Naive thymus-derived CD8-positive, alpha-beta T cell (primary cell): Measurements from ENCODE around the gene TBL1X. TPM values are rescaled to one million over a fixed set of nuclear protein-coding genes. Genes with fewer than 3 reads are reported as not detected.
"Not testable (repeated sequence)": the region's sequence is repeated elsewhere in the genome, so short reads cannot be mapped to it uniquely, and the experiment has no call there.

Experiments used
- ATAC-seq, 2 donors: fragments of 150-1000 bp; cut with Tn5 transposase in 1 of 2; sonication (Bioruptor Pico), chemical (Tn5 transposase) in 1 of 2; 1 replicate in 1 of 2; 2 replicates in 1 of 2; pipeline ENCODE4 v1.10.0; 2021; ENCODE audit warnings: mild to moderate bottlenecking in 2 of 2, moderate library complexity in 2 of 2
- POLR2A ChIA-PET: fragments of 350-600 bp; sonication (Branson Sonifier 250); formaldehyde crosslinking; loops from one replicate; lab custom pipeline; 2021; ENCODE audit warnings: antibody characterized with exemption; lab: Charles Lee
- DNase-seq, 10 donors: peaks; one replicate each; pipeline versions ENCODE4 v3.0.0 to v3.0.0-alpha.2; 2020 to 2022
- H3K27ac Mint-ChIP-seq, 10 donors: one replicate each; pipeline ENCODE4 v1.8.0; 2020 to 2022; ENCODE audit warnings: mild to moderate bottlenecking in 10 of 10, mixed read lengths in 10 of 10, moderate library complexity in 4 of 10, inconsistent platforms in 1 of 10
- H3K27me3 Mint-ChIP-seq, 5 donors: one replicate each; pipeline ENCODE4 v1.8.0; 2021 to 2022; ENCODE audit warnings: mixed read lengths in 5 of 5
- H3K36me3 Mint-ChIP-seq, 3 donors: one replicate each; pipeline ENCODE4 v1.8.0; 2020 to 2022; ENCODE audit warnings: mixed read lengths in 3 of 3, mild to moderate bottlenecking in 2 of 3, inconsistent platforms in 1 of 3
- H3K4me1 Mint-ChIP-seq, 4 donors: one replicate each; pipeline ENCODE4 v1.8.0; 2021 to 2022; ENCODE audit warnings: mixed read lengths in 4 of 4
- H3K4me3 Mint-ChIP-seq, 10 donors: one replicate each; pipeline ENCODE4 v1.8.0; 2020 to 2022; ENCODE audit warnings: mild to moderate bottlenecking in 10 of 10, mixed read lengths in 10 of 10, moderate library complexity in 6 of 10, inconsistent platforms in 1 of 10
- H3K9me3 Mint-ChIP-seq, 9 donors: one replicate each; pipeline ENCODE4 v1.8.0; 2020 to 2022; ENCODE audit warnings: mixed read lengths in 9 of 9, mild to moderate bottlenecking in 3 of 9, inconsistent platforms in 1 of 9, moderate library complexity in 1 of 9
- polyA plus RNA-seq, 3 donors: library from polyadenylated mRNA; unstranded; fragments of 300-500 nt; fragmentation: Illumina TruSeq; gene quantifications; one replicate each; pipeline ENCODE4 v1.2.3, GENCODE V29; 2021
- total RNA-seq, 8 experiments: library from RNA in 2 of 8; stranded (reverse) in 2 of 8; gene quantifications; one replicate each; pipeline ENCODE4 v1.2.3 and lab custom pipeline; 2021 to 2026

Gene TBL1X
- total and polyA plus RNA-seq, 5 experiments from 2014 or later, result 14.6 to 49.5 (median 23.4) TPM

DNA sequence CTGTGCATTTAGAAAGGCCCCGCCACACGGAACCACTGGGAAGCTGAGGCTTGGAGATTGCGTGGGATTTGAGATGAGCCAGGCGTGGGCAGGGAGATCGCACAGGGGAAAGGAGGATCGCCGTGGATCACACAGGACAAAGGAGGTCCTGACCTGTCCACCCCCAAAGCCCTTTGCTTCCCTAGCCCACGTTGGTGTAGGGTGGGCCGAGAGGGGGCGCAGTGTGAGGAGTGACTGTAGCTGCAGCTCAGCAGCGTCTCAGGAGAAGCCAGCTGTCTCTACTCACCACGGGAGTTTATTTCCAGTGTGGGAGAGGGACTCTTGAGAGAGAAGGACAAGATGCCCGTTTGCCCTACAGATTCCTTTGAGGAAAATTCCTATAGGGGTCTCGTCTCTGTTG, 62.1 kb downstream of the TBL1X start:
- no peaks in the 10 kb centered on the region for H3K9me3 Mint-ChIP-seq
- DNase-seq (no peak), ATAC-seq (no peak)
- H3K27me3 Mint-ChIP-seq, result no peaks in the 10 kb centered on the region
- H3K36me3 Mint-ChIP-seq, result no peaks in the 10 kb centered on the region
- H3K4me1 Mint-ChIP-seq, result peaks cover 18 to 62% (median 46%) of the 10 kb centered on the region in 4 donors
- POLR2A ChIA-PET, result no interaction called here
- H3K4me3 Mint-ChIP-seq, result no peak overlapping the region
- H3K27ac Mint-ChIP-seq, result peak overlapping the region in 1 of 10 donors; percentile 82

DNA sequence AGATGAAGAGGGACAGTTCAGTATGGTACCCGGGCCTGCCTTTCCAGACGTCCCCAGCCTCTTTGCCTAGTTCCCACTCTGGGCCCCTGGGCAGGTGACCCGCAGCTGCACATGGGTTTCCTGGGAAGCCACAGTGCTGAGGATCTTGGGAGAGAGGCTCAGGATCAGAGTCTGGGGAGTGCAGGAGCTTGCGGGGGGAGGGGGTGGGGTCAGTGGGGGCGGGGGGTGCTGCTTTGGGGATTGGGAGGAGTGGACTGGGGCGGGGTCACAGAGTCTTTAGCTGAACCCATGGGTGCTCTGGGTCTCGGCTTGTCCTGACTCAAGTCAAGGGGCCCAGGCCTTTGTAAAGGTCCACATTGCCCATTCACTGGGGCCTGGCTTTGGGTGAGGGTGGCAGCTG, 63.6 kb downstream of the TBL1X start:
- H3K36me3 Mint-ChIP-seq, result no peaks in the 10 kb centered on the region
- no peak overlapping the region for H3K4me3 Mint-ChIP-seq
- no peak for ATAC-seq
- peaks cover 0 to 2% (median 0%) of the 10 kb centered on the region in 9 donors for H3K9me3 Mint-ChIP-seq
- no peak for DNase-seq
- POLR2A ChIA-PET, result interaction anchor here (1.3 kb wide), 1 partner anchor 39 kb away, joined by 3 read pairs; no protein-coding TSS in a partner anchor
- H3K4me1 Mint-ChIP-seq, result peaks cover 14 to 60% (median 54%) of the 10 kb centered on the region in 4 donors
- no peak overlapping the region for H3K27ac Mint-ChIP-seq
- H3K27me3 Mint-ChIP-seq, result no peaks in the 10 kb centered on the region

DNA sequence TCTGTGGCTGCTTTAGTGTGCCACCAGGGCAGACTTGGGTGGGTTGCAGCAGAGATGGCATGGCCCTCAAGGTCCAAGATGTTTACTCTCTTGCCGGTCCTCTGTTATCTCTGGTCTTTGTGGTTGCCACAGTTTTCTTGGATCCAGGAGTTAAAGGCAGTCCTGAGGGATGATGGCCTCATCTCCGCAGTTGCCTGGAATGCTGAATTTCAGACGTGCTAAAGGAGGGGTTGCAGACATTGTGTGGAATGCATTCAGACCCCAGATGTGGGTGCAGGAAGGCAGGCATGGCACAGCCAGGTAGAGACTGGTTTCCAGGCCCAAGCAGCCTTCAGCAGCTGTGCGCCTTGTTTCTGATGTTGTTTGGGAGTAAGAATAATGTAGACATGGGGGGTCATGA, 64.4 kb downstream of the TBL1X start:
- POLR2A ChIA-PET, result interaction anchor here (1.3 kb wide), 1 partner anchor 38 kb away, joined by 3 read pairs; no protein-coding TSS in a partner anchor
- DNase-seq (no peak), ATAC-seq (no peak)
- Mint-ChIP-seq H3K27ac (peak overlapping the region in 1 of 10 donors; percentile 15), H3K36me3 (no peaks in the 10 kb centered on the region), H3K4me3 (peak overlapping the region in 2 of 10 donors; percentile 46 to 60), H3K9me3 (peaks cover 0 to 2% (median 0%) of the 10 kb centered on the region in 9 donors), H3K27me3 (no peaks in the 10 kb centered on the region), H3K4me1 (peaks cover 14 to 63% (median 59%) of the 10 kb centered on the region in 4 donors)

DNA sequence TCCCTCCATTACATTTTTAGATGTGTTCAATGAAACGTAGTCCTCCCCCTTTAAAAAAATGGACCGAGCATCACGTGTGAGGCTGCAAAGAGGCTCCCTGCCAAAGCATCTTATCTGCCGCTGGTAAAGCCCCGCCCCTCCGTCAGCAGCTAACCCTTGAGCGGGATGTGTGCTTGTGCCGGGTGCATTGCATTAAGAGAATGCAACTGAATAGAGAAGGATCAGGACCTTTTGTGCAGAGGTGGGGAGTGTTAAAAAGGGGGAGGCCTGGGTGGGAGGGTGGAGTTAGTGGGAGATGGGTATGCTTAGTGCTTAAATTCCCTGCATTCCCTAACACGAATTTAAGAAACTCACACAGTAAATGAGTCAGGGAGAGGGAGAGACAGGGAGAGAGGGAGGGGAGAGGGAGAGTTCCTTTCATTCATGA, 66.0 kb downstream of the TBL1X start:
- H3K4me1 Mint-ChIP-seq, result peaks cover 8 to 61% (median 58%) of the 10 kb centered on the region in 4 donors

DNA sequence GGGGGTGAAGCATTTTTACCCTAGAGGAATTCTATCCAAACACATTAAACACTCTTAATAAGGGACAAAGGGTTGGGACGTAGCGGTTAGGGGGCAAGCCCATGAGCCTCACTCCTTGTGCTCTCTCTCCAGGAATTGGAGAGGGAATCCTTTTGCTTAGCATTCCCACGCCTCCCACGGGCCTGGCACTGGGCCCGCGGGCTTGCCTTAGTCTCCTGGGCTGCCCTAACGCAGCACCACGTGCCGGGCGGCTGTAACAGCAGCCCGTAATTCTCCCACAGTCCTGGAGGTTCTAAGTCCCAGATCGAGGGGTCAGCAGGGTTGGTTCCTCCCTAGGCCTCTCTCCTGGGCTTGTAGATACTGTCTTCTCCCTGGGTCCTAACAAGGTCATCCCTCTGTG, 67.5 kb downstream of the TBL1X start:
- no peak overlapping the region for H3K4me3 Mint-ChIP-seq
- H3K27me3 Mint-ChIP-seq, result no peaks in the 10 kb centered on the region
- peaks cover under 1 to 9% (median 3%) of the 10 kb centered on the region in 3 donors for H3K36me3 Mint-ChIP-seq
- peak overlapping the region in 1 of 10 donors; percentile 14 for H3K27ac Mint-ChIP-seq
- POLR2A ChIA-PET, result no interaction called here
- no peak for DNase-seq
- peaks cover 6 to 55% (median 55%) of the 10 kb centered on the region in 4 donors for H3K4me1 Mint-ChIP-seq
- H3K9me3 Mint-ChIP-seq, result peaks cover 0 to 2% (median 0%) of the 10 kb centered on the region in 9 donors
- no peak for ATAC-seq

More for the DNA sequence above, 66.0 kb downstream of the TBL1X start:
- ATAC-seq (peak; percentile 89 to 94), DNase-seq (peak; percentile 24 to 70 (median 41))
- H3K9me3 Mint-ChIP-seq, result peaks cover 0 to 2% (median 0%) of the 10 kb centered on the region in 9 donors
- peak overlapping the region in 7 of 10 donors; percentile 8 to 90 (median 74) for H3K27ac Mint-ChIP-seq
- peak overlapping the region; percentile 54 to 85 (median 78) for H3K4me3 Mint-ChIP-seq
- H3K27me3 Mint-ChIP-seq, result no peaks in the 10 kb centered on the region
- POLR2A ChIA-PET, result interaction anchor here (0.6 kb wide), 1 partner anchor 185 kb away, joined by 4 read pairs; no protein-coding TSS in a partner anchor
- no peaks in the 10 kb centered on the region for H3K36me3 Mint-ChIP-seq

DNA sequence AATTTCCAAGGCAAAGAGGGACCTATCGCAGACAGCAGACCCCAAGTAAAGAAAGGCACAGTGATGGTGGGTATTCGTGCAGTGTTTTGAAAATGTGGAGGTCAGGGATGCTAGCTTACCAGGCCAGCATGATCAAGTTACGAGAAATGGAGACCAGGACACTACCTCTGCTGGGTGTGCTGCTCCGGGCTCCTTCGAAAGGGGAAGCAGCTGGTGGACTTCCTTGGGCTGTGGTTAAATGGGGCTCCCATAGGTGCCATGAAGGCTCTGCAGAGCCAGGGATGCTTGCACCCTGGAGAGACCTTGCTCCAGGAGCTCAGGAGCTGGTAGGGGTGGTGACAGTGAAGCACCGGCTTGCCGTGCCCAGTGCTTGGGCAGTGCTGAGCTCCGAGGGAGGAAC, 68.8 kb downstream of the TBL1X start:
- ATAC-seq, result no peak
- Mint-ChIP-seq H3K4me1 (peaks cover 12 to 63% (median 56%) of the 10 kb centered on the region in 4 donors), H3K27ac (peak overlapping the region in 4 of 10 donors; percentile 12 to 64 (median 59)), H3K9me3 (peaks cover 0 to 2% (median 0%) of the 10 kb centered on the region in 9 donors), H3K36me3 (peaks cover 3 to 10% (median 4%) of the 10 kb centered on the region in 3 donors), H3K27me3 (no peaks in the 10 kb centered on the region), H3K4me3 (no peak overlapping the region)
- POLR2A ChIA-PET, result no interaction called here
- no peak for DNase-seq

DNA sequence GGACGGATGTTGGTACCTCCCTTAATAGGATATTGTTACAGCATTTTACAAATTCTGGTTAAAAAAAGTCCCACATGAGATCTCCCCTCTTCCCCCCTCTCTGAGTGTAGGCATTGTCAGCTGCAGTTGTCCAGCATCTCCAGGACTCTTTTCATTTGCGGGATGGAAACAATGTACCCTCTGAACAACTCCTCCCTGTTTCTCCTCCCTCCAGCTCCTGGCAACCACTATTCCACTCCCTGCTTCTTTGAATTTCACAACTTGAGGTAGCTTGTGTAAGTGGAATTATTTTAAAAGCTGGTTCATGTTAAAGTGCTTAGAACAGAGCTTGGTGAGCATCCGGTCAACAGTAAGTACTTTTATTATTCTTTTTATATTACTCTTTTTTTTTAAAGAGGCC, 69.8 kb downstream of the TBL1X start:
- POLR2A ChIA-PET, result no interaction called here
- Mint-ChIP-seq H3K27me3 (no peaks in the 10 kb centered on the region), H3K4me1 (peaks cover 19 to 66% (median 61%) of the 10 kb centered on the region in 4 donors), H3K9me3 (peaks cover 0 to 2% (median 0%) of the 10 kb centered on the region in 9 donors), H3K36me3 (peaks cover 3 to 10% (median 4%) of the 10 kb centered on the region in 3 donors), H3K4me3 (peak overlapping the region in 2 of 10 donors; percentile 17 to 47), H3K27ac (peak overlapping the region in 4 of 10 donors; percentile 52 to 66 (median 54))
- ATAC-seq (no peak), DNase-seq (no peak)

DNA sequence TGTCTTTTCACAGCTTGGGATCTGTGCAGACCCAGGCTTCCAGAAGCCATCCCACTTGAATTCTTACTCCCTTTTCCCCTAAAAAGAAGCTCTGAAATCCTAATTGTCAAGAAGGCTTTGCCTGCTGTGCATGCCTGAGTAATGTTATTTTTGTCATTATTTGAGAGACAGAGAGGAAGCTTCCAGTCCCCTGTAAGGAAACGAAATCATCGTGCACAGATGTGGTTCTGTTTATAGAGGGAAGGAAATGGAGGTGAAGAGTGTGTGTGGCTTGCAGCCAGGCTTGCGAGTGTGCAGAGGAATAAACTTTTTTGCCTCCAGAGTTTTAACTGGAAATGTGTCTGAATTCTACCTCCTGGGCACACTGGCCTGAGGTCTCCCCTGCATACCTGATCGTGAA, 70.2 kb downstream of the TBL1X start:
- peaks cover 20 to 70% (median 59%) of the 10 kb centered on the region in 4 donors for H3K4me1 Mint-ChIP-seq
- peaks cover 0 to 2% (median 0%) of the 10 kb centered on the region in 9 donors for H3K9me3 Mint-ChIP-seq
- H3K4me3 Mint-ChIP-seq, result peak overlapping the region in 6 of 10 donors; percentile 4 to 49 (median 34)
- DNase-seq, result peak in 2 of 10 donors; percentile 9 to 22
- peak overlapping the region in 4 of 10 donors; percentile 36 to 66 (median 44) for H3K27ac Mint-ChIP-seq
- no peaks in the 10 kb centered on the region for H3K27me3 Mint-ChIP-seq
- peak; percentile 32 to 36 for ATAC-seq
- H3K36me3 Mint-ChIP-seq, result peaks cover 3 to 10% (median 4%) of the 10 kb centered on the region in 3 donors
- POLR2A ChIA-PET, result no interaction called here

DNA sequence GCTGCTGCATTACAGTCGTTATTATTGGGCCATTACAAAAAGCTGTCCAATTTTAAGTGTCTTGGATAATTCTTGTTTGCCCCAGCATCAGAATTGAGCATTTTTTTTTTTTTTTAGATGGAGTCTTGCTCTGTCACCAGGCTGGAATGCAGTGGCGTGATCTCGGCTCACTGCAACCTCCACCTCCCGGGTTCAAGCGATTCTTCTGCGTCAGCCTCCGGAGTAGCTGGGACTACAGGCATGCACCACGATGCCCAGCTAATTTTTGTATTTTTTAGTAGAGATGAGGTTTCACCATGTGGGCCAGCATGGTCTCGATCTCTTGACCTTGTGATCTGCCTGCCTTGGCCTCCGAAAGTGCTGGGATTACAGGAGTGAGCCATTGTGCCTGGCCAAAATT, 71.3 kb downstream of the TBL1X start:
- peaks cover 18 to 67% (median 51%) of the 10 kb centered on the region in 4 donors for H3K4me1 Mint-ChIP-seq
- POLR2A ChIA-PET, result not testable (repeated sequence)

DNA sequence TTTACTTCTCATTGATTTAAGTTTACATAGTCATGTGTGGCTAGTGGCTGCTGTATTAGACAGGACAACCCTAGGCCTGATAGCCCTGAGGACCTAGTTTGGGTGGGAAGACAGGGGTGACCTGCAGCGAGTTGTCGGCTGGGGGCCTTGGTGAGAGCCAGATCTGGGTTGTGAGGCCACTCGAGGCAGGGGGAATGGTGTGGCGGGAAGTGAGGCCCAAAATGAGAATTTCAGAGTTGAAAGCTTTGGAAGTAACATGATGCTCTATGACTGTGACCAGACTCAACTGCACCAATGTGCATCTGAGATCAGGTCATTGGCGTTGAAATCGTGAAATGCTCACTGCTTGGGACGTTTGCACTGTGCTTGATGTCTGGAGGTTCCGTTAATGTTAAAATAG, 72.9 kb downstream of the TBL1X start:
- H3K27me3 Mint-ChIP-seq, result no peaks in the 10 kb centered on the region
- peaks cover 18 to 61% (median 48%) of the 10 kb centered on the region in 4 donors for H3K4me1 Mint-ChIP-seq
- peak overlapping the region in 2 of 10 donors; percentile 34 to 39 for H3K27ac Mint-ChIP-seq
- peaks cover 4 to 19% (median 5%) of the 10 kb centered on the region in 3 donors for H3K36me3 Mint-ChIP-seq
- no peak for ATAC-seq
- DNase-seq, result no peak
- POLR2A ChIA-PET, result no interaction called here
- no peak overlapping the region for H3K4me3 Mint-ChIP-seq
- peaks cover 0 to 2% (median 0%) of the 10 kb centered on the region in 9 donors for H3K9me3 Mint-ChIP-seq

More for the DNA sequence above, 71.3 kb downstream of the TBL1X start:
- ATAC-seq, H3K27ac Mint-ChIP-seq, H3K4me3 Mint-ChIP-seq, H3K27me3 Mint-ChIP-seq, DNase-seq, H3K9me3 Mint-ChIP-seq: not testable (repeated sequence)
- peaks cover 3 to 11% (median 4%) of the 10 kb centered on the region in 3 donors for H3K36me3 Mint-ChIP-seq

DNA sequence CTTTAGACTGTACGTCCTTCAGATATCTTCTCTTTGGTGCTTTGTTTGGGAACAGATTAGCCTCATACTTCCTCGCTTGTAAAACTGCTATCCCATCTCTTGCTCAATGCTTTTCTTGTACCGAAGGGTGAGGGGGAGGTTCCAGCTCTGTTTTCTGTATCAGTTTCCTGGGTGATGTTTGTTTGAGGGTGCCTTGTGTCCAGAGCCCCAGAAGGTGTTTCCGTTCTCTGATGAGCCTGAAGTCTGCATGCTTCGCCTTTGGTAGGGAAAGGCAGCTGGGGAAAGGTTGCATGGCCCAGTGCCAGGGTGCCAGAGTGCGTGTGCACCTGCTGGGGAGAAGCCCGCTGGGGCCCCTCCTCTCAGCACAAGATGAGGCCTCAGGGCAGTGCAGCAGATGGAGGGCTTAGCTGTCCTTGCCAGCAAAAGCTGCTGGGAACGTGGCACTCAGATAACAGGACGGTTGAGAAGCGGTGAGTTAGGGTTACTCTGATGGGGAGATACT, 73.7 kb downstream of the TBL1X start:
- Mint-ChIP-seq H3K36me3 (peaks cover 4 to 19% (median 7%) of the 10 kb centered on the region in 3 donors), H3K27me3 (no peaks in the 10 kb centered on the region), H3K4me3 (peak overlapping the region in 6 of 10 donors; percentile 8 to 49 (median 22)), H3K4me1 (peaks cover 18 to 55% (median 42%) of the 10 kb centered on the region in 4 donors), H3K27ac (peak overlapping the region in 6 of 10 donors; percentile 30 to 92 (median 62)), H3K9me3 (no peaks in the 10 kb centered on the region)
- ATAC-seq (peak; percentile 28 to 54), DNase-seq (peak in 1 of 10 donors; percentile 5)
- POLR2A ChIA-PET, result no interaction called here

DNA sequence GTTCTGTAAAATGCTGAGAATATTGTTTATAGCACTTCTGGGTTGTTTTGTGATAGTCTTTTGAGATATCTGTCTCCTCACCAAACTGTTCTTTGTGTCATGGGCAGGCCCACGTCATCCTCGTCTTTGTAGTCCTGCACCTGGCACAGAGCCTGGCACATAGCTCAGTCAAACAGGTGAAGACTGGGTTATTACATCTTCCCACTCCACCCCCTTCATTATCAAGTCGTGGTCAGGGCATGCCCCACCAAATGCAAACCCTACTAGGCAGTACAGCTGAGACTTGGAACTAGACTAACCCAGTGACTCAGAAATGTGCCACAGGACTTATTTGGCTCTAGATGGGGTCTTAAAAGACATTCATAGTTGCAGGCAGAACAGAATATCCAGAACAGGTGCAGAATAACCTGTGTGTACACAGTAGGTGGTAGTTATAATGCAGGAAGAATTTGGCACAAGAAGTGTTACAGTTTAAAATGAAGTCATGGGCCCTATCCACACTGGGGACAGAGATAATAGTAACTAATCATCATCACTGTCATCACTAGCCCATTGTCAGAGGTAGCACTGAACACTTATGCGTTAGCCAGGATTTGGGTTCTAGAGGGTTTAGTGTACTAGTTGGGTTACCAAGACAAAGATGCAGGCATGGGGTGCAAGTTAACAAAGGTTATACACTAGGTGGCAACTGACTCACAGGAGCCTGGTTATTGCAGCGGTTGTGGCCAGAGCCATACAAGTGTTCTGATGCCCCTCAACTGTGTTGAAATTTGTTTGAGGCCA, 74.9 kb downstream of the TBL1X start:
- H3K9me3 Mint-ChIP-seq, result no peaks in the 10 kb centered on the region
- peaks cover 16 to 48% (median 31%) of the 10 kb centered on the region in 4 donors for H3K4me1 Mint-ChIP-seq
- no peak overlapping the region for H3K4me3 Mint-ChIP-seq
- H3K27ac Mint-ChIP-seq, result peak overlapping the region in 4 of 10 donors; percentile 28 to 65 (median 50)
- no peaks in the 10 kb centered on the region for H3K27me3 Mint-ChIP-seq
- ATAC-seq (peak; percentile 49 to 61), DNase-seq (peak in 1 of 10 donors; percentile 17)
- H3K36me3 Mint-ChIP-seq, result peaks cover 4 to 19% (median 7%) of the 10 kb centered on the region in 3 donors
- POLR2A ChIA-PET, result no interaction called here
